ENCODE measurements around the gene MTHFD2.

MTHFD2 gene

DNA sequence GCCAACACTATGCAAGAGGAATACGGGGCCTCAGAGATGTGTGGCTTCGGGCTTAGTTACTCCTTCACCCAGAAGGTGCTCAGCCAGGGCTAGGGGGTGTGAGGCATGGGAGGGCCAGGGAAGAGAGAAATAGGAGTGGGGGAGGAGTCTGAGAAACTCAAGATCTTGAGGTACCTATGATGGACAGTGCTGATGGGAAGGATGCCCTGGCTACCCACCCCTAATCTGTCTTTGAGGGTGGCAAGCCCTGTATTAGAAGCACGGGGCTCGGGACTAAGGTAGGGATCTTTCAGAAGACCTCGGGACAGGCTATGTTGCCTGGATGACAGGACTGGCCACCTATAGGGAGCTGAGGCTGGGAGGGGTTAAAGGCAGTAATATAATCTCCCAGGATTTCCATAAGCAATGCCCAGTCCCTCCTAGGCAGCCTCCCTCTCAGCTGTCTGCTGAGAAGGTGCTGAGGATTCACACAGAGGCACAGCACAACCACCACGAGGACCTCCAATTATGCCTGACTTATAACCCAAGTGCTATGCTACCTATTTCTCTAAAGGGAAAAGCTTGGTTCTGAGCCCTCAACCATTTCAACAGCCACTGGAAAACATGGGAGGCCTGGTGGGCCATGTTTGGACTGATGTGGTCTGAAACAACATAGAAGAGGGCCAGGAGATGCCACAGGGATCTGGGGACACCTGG is 23.3 kb downstream of the MTHFD2 start:
- H3K36me3 ChIP-seq (ENCODE audit: insufficient read depth, low read length): peaks cover 15% of the 10 kb centered on the region; the same call in 1 of the 2 replicates
- no peak overlapping the region for H3K4me2 ChIP-seq (ENCODE audit: low read depth, low read length, poor library complexity, severe bottlenecking)
- H3K4me1 ChIP-seq (ENCODE audit: insufficient read depth, low read length, poor library complexity, severe bottlenecking): no peaks in the 10 kb centered on the region
- no peak overlapping the region for H3K4me3 ChIP-seq (ENCODE audit: low read length, poor library complexity, severe bottlenecking)
- no peak for TF ChIP-seq CTCF (conservative IDR thresholded peaks at IDR 0.05; ENCODE audit: low read length)
- no peak for TF ChIP-seq EZH2phosphoT487 (IDR thresholded peaks at IDR 0.05; ENCODE audit: borderline replicate concordance)
- no peaks in the 10 kb centered on the region for H3K79me2 ChIP-seq (ENCODE audit: insufficient read depth, low read length)
- no peak overlapping the region for H2AFZ ChIP-seq (ENCODE audit: low read length)
- H3K27me3 ChIP-seq (ENCODE audit: insufficient read depth, low read length, poor library complexity, severe bottlenecking): no peaks in the 10 kb centered on the region
- no peak overlapping the region for H3K9ac ChIP-seq (ENCODE audit: low read depth, low read length, poor library complexity, severe bottlenecking)
- no peaks in the 10 kb centered on the region for H3F3A ChIP-seq (ENCODE audit: low read depth)
- H3K9me2 ChIP-seq (replicated peaks; ENCODE audit: low read depth, low read length): no peaks in the 10 kb centered on the region
- no peaks in the 10 kb centered on the region for H3K9me3 ChIP-seq (ENCODE audit: insufficient read depth, low read depth, low read length)
- H4K20me1 ChIP-seq (ENCODE audit: insufficient read depth, low read length, poor library complexity, severe bottlenecking): no peaks in the 10 kb centered on the region

DNA sequence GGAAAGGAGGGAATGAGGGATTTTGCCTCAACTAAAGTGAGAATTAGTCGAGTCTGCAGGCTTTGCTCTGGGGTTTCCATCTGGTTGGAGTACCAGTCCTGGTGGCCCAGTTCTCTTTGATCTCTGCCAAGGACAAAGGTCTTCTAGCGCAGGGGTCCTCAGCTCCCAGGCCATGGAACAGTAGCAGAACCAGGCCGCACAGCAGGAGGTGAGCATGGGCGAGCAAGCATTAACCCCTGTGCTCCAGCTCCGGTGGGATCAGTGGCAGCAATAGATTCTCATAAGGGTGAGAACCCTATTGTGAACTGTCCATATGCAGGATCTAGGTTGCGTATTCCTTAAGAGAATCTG is 23.9 kb downstream of the MTHFD2 start:
- TF ChIP-seq EZH2phosphoT487 (IDR thresholded peaks at IDR 0.05; ENCODE audit: borderline replicate concordance) (no peak), CTCF (conservative IDR thresholded peaks at IDR 0.05; ENCODE audit: low read length) (no peak)
- no peak overlapping the region for H3K4me3 ChIP-seq (ENCODE audit: low read length, poor library complexity, severe bottlenecking)
- H3K36me3 ChIP-seq (ENCODE audit: insufficient read depth, low read length): peaks cover 10% of the 10 kb centered on the region; the same call in 1 of the 2 replicates

GRCh38 chr2:74223941-74224770 is 25.7 kb downstream of the MTHFD2 start:
- Histone ChIP-seq H3K9ac (ENCODE audit: low read depth, low read length, poor library complexity, severe bottlenecking) (no peak overlapping the region), H3K4me2 (ENCODE audit: low read depth, low read length, poor library complexity, severe bottlenecking) (no peak overlapping the region), H3K4me3 (ENCODE audit: low read length, poor library complexity, severe bottlenecking) (no peak overlapping the region), H3K27me3 (ENCODE audit: insufficient read depth, low read length, poor library complexity, severe bottlenecking) (no peaks in the 10 kb centered on the region), H3K79me2 (ENCODE audit: insufficient read depth, low read length) (no peaks in the 10 kb centered on the region), H2AFZ (ENCODE audit: low read length) (no peak overlapping the region), H3K36me3 (ENCODE audit: insufficient read depth, low read length) (peaks cover 3% of the 10 kb centered on the region; the same call in 1 of the 2 replicates), H3K9me3 (ENCODE audit: insufficient read depth, low read depth, low read length) (no peaks in the 10 kb centered on the region), H4K20me1 (ENCODE audit: insufficient read depth, low read length, poor library complexity, severe bottlenecking) (no peaks in the 10 kb centered on the region), H3K9me2 (replicated peaks; ENCODE audit: low read depth, low read length) (no peaks in the 10 kb centered on the region), H3F3A (ENCODE audit: low read depth) (no peaks in the 10 kb centered on the region), H3K4me1 (ENCODE audit: insufficient read depth, low read length, poor library complexity, severe bottlenecking) (no peaks in the 10 kb centered on the region)
- no peak for TF ChIP-seq CTCF (conservative IDR thresholded peaks at IDR 0.05; ENCODE audit: low read length)
- no peak for TF ChIP-seq EZH2phosphoT487 (IDR thresholded peaks at IDR 0.05; ENCODE audit: borderline replicate concordance)

More for the DNA sequence above, 23.9 kb downstream of the MTHFD2 start:
- Histone ChIP-seq H3K79me2 (ENCODE audit: insufficient read depth, low read length) (no peaks in the 10 kb centered on the region), H3K9me2 (replicated peaks; ENCODE audit: low read depth, low read length) (no peaks in the 10 kb centered on the region), H2AFZ (ENCODE audit: low read length) (no peak overlapping the region), H3K4me2 (ENCODE audit: low read depth, low read length, poor library complexity, severe bottlenecking) (no peak overlapping the region), H3K27me3 (ENCODE audit: insufficient read depth, low read length, poor library complexity, severe bottlenecking) (no peaks in the 10 kb centered on the region), H3K4me1 (ENCODE audit: insufficient read depth, low read length, poor library complexity, severe bottlenecking) (no peaks in the 10 kb centered on the region), H4K20me1 (ENCODE audit: insufficient read depth, low read length, poor library complexity, severe bottlenecking) (no peaks in the 10 kb centered on the region), H3K9ac (ENCODE audit: low read depth, low read length, poor library complexity, severe bottlenecking) (no peak overlapping the region), H3F3A (ENCODE audit: low read depth) (no peaks in the 10 kb centered on the region), H3K9me3 (ENCODE audit: insufficient read depth, low read depth, low read length) (no peaks in the 10 kb centered on the region)

Measured in Loucy (cell line).